ENCODE measurements around the gene CNOT10. TPM values are rescaled to one million over a fixed set of nuclear protein-coding genes. Genes with fewer than 3 reads are reported as not detected.

The CNOT10 gene
- total and polyA plus RNA-seq, 2 donors (not counting 1 experiment from before 2014, with no cell fraction given) = 22.6 to 69.0 TPM

DNA sequence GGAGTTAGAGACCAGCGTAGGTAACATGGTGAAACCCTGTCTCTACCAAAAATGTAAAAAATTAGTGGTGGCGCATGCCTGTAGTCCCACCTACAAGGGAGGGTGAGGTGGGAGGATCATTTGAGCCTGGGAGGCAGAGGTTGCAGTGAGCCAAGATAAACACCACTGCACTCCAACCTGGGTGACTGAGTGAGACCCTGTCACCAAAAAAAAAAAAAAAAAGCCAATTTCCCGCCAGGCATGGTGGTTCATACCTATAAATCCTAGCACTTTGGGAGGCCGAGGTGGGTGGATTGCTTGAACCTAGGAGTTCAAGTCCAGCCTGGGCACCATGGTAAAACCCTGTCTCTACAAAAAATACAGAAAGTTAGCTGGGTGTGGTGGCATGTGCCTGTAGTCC lies 6.9 kb downstream of the CNOT10 start:
- POLR2A ChIA-PET = no interaction called here
- H3K4me3 ChIP-seq (ENCODE audit: control extremely low read depth in 1 of 5, extremely low read depth in 1 of 5, insufficient read depth in 1 of 5, low read depth in 2 of 5, low read length in 4 of 5) = no peak overlapping the region
- no peaks in the 10 kb centered on the region for H3K27me3 ChIP-seq (replicated peaks in 1 of 4; ENCODE audit: control extremely low read depth in 1 of 4, control insufficient read depth in 3 of 4, insufficient read depth in 4 of 4, low read length in 3 of 4)
- H3K79me2 ChIP-seq (ENCODE audit: control insufficient read depth, insufficient read depth, low read length) = peaks cover 82% of the 10 kb centered on the region
- H3K36me3 ChIP-seq (replicated peaks in 1 of 2; ENCODE audit: control extremely low read depth in 1 of 2, control insufficient read depth in 1 of 2, extremely low read depth in 1 of 2, insufficient read depth in 2 of 2, low read length in 1 of 2) = peaks cover 0 to 4% of the 10 kb centered on the region in 2 experiments
- peaks cover 15% of the 10 kb centered on the region for H4K20me1 ChIP-seq (ENCODE audit: control insufficient read depth, insufficient read depth, low read length, poor library complexity, severe bottlenecking)
- H3K4me3 Mint-ChIP-seq = no peak overlapping the region
- H2AFZ ChIP-seq (ENCODE audit: insufficient read depth, low read depth, low read length, poor library complexity, severe bottlenecking) = no peak overlapping the region
- H3K4me2 ChIP-seq (replicated peaks; ENCODE audit: low read depth, low read length, poor library complexity, severe bottlenecking) = no peak overlapping the region
- peaks cover 22% of the 10 kb centered on the region for H3K4me1 Mint-ChIP-seq
- no peak for TF ChIP-seq EZH2 (IDR thresholded peaks at IDR 0.05; ENCODE audit: borderline replicate concordance, insufficient read depth, low read depth, low read length, poor library complexity, severe bottlenecking)
- TF ChIP-seq, protein P1, sequence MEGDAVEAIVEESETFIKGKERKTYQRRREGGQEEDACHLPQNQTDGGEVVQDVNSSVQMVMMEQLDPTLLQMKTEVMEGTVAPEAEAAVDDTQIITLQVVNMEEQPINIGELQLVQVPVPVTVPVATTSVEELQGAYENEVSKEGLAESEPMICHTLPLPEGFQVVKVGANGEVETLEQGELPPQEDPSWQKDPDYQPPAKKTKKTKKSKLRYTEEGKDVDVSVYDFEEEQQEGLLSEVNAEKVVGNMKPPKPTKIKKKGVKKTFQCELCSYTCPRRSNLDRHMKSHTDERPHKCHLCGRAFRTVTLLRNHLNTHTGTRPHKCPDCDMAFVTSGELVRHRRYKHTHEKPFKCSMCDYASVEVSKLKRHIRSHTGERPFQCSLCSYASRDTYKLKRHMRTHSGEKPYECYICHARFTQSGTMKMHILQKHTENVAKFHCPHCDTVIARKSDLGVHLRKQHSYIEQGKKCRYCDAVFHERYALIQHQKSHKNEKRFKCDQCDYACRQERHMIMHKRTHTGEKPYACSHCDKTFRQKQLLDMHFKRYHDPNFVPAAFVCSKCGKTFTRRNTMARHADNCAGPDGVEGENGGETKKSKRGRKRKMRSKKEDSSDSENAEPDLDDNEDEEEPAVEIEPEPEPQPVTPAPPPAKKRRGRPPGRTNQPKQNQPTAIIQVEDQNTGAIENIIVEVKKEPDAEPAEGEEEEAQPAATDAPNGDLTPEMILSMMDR (IDR thresholded peaks at IDR 0.05) = no peak
- H3K27ac Mint-ChIP-seq = no peak overlapping the region
- no peak for ATAC-seq (ENCODE audit: low read depth)
- no peaks in the 10 kb centered on the region for H3K9me3 ChIP-seq (ENCODE audit: control extremely low read depth in 1 of 3, control insufficient read depth in 2 of 3, insufficient read depth in 1 of 3, low read length in 2 of 3)
- no peak for DNase-seq
- no peak overlapping the region for H3K27ac ChIP-seq (ENCODE audit: low read length in 2 of 2)
- CTCF ChIA-PET = no interaction called here
- 100% methylated on average over 1 of the region's 4 CpGs for WGBS (ENCODE audit: insufficient coverage)
- no peak overlapping the region for H3K9ac ChIP-seq (ENCODE audit: low read length)
- no peaks in the 10 kb centered on the region for H3K9me3 Mint-ChIP-seq (ENCODE audit: insufficient read depth)
- peaks cover 0 to under 1% of the 10 kb centered on the region in 2 donors for H3K4me1 ChIP-seq (ENCODE audit: control insufficient read depth in 2 of 2, insufficient read depth in 2 of 2, low read length in 2 of 2)
- intact Hi-C loops (cut with micrococcal nuclease) = no loop called here
- H3K27me3 Mint-ChIP-seq = no peaks in the 10 kb centered on the region

DNA sequence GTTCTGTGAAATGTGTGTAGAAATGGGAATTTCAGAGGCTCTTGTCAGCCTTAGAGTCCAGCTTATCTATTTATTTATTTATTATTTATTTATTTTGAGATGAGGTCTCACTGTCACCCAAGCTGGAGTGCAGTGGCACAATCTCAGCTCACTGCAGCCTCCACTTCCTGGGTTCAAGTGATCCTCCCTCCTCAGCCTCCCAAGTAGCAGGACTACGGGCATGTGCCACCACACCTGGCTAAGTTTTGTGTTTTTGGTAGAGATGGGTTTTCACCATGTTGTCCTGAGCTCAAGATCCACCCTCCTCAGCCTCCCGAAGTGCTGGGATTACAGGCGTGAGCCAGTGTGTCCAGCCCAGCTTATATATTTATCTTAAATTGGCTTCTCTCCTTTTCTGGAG lies 11.5 kb downstream of the CNOT10 start:
- TF ChIP-seq EZH2 (IDR thresholded peaks at IDR 0.05; ENCODE audit: borderline replicate concordance, insufficient read depth, low read depth, low read length, poor library complexity, severe bottlenecking) = no peak
- TF ChIP-seq, protein P1 (IDR thresholded peaks at IDR 0.05) = no peak
- DNase-seq (no peak), ATAC-seq (ENCODE audit: low read depth) (no peak)
- H2AFZ ChIP-seq (ENCODE audit: insufficient read depth, low read depth, low read length, poor library complexity, severe bottlenecking) = no peak overlapping the region
- Mint-ChIP-seq H3K27ac (no peak overlapping the region), H3K27me3 (no peaks in the 10 kb centered on the region), H3K4me1 (peaks cover 26% of the 10 kb centered on the region), H3K4me3 (no peak overlapping the region), H3K9me3 (ENCODE audit: insufficient read depth) (no peaks in the 10 kb centered on the region)
- peaks cover 0 to 1% of the 10 kb centered on the region in 2 experiments for H3K36me3 ChIP-seq (replicated peaks in 1 of 2; ENCODE audit: control extremely low read depth in 1 of 2, control insufficient read depth in 1 of 2, extremely low read depth in 1 of 2, insufficient read depth in 2 of 2, low read length in 1 of 2)
- CTCF ChIA-PET = interaction anchor here (1.4 kb wide), 1 partner anchor 11 kb away, joined by 4 read pairs; the partner anchor contains the start of gene CNOT10
- no CpG with 5 or more reads among the region's 3 CpGs for WGBS (ENCODE audit: insufficient coverage)
- H3K4me2 ChIP-seq (replicated peaks; ENCODE audit: low read depth, low read length, poor library complexity, severe bottlenecking) = no peak overlapping the region
- H3K27me3 ChIP-seq (replicated peaks in 1 of 4; ENCODE audit: control extremely low read depth in 1 of 4, control insufficient read depth in 3 of 4, insufficient read depth in 4 of 4, low read length in 3 of 4) = no peaks in the 10 kb centered on the region
- POLR2A ChIA-PET = interaction anchor here (0.7 kb wide), 1 partner anchor 15 kb away, joined by 3 read pairs; no protein-coding TSS in a partner anchor
- no peak overlapping the region for H3K4me3 ChIP-seq (ENCODE audit: control extremely low read depth in 1 of 5, extremely low read depth in 1 of 5, insufficient read depth in 1 of 5, low read depth in 2 of 5, low read length in 4 of 5)
- H3K9me3 ChIP-seq (ENCODE audit: control extremely low read depth in 1 of 3, control insufficient read depth in 2 of 3, insufficient read depth in 1 of 3, low read length in 2 of 3) = no peaks in the 10 kb centered on the region
- no peak overlapping the region for H3K27ac ChIP-seq (ENCODE audit: low read length in 2 of 2)
- H3K4me1 ChIP-seq (ENCODE audit: control insufficient read depth in 2 of 2, insufficient read depth in 2 of 2, low read length in 2 of 2) = peaks cover 5% of the 10 kb centered on the region in 2 donors
- intact Hi-C loops (cut with micrococcal nuclease) = no loop called here
- H3K79me2 ChIP-seq (ENCODE audit: control insufficient read depth, insufficient read depth, low read length) = peaks cover 59% of the 10 kb centered on the region
- no peak overlapping the region for H3K9ac ChIP-seq (ENCODE audit: low read length)
- peaks cover 5% of the 10 kb centered on the region for H4K20me1 ChIP-seq (ENCODE audit: control insufficient read depth, insufficient read depth, low read length, poor library complexity, severe bottlenecking)

Measured in B cell (primary cell).